ENCODE results near the gene SLC16A8.
"Not testable (repeated sequence)": the region's sequence is repeated elsewhere in the genome, so short reads cannot be mapped to it uniquely, and the experiment has no call there.

The SLC16A8 gene

DNA sequence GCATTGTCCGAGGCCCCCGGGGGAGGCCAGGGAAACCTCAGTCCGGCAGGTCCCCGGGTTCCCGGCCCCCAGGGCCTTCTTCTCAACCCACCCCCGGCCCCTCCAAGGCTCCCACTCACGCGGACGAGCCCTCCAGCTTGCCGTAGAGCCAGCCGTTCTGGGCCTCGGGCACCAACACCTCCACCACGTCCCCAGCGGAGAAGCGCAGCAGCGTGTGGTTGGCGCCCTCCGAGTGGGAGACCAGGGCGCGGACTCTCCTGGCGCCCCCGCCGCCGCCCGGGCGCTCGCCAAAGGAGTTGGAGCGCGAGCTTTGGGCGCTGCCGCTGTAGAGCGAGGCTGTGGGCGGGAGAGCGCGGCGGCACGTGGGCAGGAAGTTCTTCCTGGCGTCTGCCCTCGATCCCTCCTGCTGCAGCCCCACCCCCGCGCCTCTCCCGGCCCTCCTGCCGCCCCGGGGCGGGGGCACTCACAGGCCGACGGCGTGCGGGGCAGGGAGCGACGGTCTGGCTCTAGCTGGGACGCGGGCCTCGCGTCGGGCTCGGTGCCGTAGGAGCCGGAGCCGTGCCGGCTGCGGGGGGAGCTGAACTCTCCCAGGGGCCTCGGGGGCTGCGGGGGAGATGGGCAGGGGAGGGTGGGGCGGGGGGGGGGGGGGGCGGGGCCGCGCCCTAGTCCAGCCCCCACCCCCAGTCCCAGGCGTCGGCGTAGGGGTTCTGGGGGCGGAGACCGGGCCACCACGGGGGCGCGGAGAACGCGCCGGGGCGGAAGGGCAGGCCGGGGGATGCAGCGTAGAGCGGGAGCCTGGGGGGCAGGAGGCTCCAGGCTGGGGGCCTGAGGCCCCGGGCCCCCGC, 4.9 kb upstream of the SLC16A8 start:
- in situ Hi-C loops (cut with MboI; ENCODE audit: low sequenced_read_pairs) = no loop called here

GRCh38 chr22:38087855-38088254, 3.9 kb upstream of the SLC16A8 start:
- in situ Hi-C loops (cut with MboI; ENCODE audit: low sequenced_read_pairs) = no loop called here

DNA sequence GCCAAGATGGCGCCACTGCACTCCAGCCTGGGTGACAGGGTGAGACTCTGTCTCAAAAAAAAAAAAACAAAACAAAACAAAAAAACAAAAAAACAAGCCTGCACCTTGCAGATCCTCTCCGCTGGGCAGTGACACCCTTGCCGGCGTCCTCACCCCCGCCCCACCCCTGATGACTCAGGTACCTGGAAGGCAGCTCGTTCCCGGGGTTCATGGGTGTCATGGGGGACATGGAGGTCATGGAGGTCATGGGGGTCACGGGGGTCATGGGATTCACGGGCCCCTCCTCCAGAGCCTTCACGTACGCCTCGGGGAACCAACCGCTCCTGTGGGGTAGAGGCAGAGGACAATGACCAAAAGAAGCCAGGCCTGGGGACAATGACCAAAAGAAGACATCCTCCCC, 3.0 kb upstream of the SLC16A8 start:
- in situ Hi-C loops (cut with MboI; ENCODE audit: low sequenced_read_pairs) = no loop called here

- in situ Hi-C loops (cut with MboI; ENCODE audit: low sequenced_read_pairs) = no loop called here
These were observed 2.2 kb upstream of the SLC16A8 start for GRCh38 chr22:38086001-38086845.

DNA sequence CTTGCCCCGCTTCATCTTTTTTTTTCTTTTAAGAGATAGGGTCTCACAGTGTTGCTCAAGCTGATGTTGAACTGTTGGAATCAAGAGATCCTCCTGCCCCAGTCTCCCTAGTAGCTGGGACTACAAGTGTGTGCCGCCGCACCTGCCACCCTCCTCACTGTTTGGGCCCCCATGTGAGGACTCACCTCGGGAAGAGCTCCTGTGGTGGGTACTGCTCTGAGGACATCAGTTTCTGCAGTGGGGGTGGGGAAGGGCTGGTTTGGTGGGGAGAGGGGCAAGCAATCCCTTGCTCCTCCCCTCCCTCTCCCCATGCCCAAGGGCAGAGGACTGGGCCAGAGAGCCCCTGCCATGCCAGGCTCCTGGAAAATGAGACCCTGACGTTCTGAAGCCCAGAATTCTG, 1.5 kb upstream of the SLC16A8 start:
- in situ Hi-C loops (cut with MboI; ENCODE audit: low sequenced_read_pairs) = no loop called here

GRCh38 chr22:38085056-38085455, 1.1 kb upstream of the SLC16A8 start:
- in situ Hi-C loops (cut with MboI; ENCODE audit: low sequenced_read_pairs) = no loop called here

DNA sequence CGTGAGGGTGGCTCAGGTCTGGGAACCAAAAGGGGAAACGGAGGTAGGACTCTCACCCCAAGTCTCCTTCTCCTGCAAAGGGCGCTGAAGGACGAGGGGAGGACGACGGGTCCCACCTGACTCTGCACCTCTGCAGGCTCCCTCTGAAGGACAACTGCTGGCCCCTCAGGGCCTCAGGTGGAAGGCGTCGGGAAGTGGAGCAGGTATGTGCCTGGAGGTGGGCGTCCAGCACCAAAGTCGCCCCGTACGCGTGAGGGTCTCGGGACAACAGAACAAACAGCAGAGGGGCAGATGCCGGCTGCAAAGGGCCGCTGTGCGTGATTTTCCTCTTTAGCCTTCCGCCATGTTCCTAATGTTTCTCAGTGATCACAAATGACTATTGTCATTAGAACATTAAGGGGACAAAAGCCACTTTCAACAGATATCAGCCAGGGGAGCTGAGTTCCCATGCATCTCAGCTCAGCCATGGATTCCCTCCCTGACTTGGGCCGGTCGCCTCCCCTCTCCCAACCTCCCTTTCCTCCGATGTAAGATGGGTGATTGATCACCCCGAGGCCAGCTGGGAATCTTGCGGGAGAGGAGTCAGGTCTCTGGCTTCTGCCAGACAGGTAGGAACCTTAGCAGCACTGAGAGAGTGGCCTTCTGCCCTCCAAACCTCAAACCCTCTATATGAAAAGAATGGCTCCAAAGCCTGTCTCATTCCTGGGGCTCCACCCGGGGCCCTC, 836 bp downstream of the SLC16A8 start:
- in situ Hi-C loops (cut with MboI; ENCODE audit: low sequenced_read_pairs) = no loop called here

GRCh38 chr22:38081941-38082828, 1.8 kb downstream of the SLC16A8 start:
- in situ Hi-C loops (cut with MboI; ENCODE audit: low sequenced_read_pairs) = no loop called here

DNA sequence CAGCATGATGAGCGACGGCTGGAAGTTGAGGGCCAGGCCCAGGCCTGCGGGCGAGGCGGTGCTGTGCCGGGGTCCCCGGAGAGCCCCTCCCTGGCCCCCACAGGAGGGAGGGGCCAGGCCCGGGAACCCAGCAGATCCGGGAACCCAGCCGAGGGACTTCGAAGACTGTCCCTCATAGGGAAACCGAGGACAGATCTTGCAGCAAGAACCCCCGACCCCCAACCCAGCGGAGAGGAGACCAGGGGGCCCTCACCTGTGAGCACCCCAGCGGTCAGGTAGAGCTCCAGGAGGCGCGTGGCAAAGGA, 2.4 kb downstream of the SLC16A8 start:
- in situ Hi-C loops (cut with MboI; ENCODE audit: low sequenced_read_pairs) = no loop called here

GRCh38 chr22:38080850-38081635, 2.9 kb downstream of the SLC16A8 start:
- in situ Hi-C loops (cut with MboI; ENCODE audit: low sequenced_read_pairs) = no loop called here

- in situ Hi-C loops (cut with MboI; ENCODE audit: low sequenced_read_pairs) = no loop called here
These were observed 3.5 kb downstream of the SLC16A8 start for GRCh38 chr22:38080474-38080849.

- in situ Hi-C loops (cut with MboI; ENCODE audit: low sequenced_read_pairs) = no loop called here
These were observed 4.2 kb downstream of the SLC16A8 start for GRCh38 chr22:38079804-38080203.

DNA sequence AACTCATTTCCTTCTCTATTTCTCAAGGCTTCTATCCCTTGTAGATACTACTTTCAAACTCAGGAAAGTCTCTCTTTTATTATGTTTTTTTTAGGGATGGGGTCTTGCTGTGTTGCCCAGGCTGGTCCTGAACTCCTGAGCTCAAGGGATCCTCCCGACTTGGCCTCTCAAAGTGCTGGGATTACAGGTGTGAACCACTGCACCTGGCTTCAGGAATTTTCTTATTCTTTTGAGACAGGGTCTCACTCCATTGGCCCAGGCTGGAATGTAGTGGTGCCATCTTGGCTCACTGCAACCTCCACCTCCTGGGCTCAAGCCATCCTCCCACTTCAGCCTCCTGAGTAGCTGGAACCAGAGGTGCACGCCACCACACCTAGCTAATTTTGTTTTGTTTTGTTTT, 4.8 kb downstream of the SLC16A8 start:
- in situ Hi-C loops (cut with MboI; ENCODE audit: low sequenced_read_pairs) = not testable (repeated sequence)

GRCh38 chr22:38078046-38078840, 5.7 kb downstream of the SLC16A8 start:
- in situ Hi-C loops (cut with MboI; ENCODE audit: low sequenced_read_pairs) = no loop called here

GRCh38 chr22:38077595-38077994, 6.4 kb downstream of the SLC16A8 start:
- in situ Hi-C loops (cut with MboI; ENCODE audit: low sequenced_read_pairs) = no loop called here

DNA sequence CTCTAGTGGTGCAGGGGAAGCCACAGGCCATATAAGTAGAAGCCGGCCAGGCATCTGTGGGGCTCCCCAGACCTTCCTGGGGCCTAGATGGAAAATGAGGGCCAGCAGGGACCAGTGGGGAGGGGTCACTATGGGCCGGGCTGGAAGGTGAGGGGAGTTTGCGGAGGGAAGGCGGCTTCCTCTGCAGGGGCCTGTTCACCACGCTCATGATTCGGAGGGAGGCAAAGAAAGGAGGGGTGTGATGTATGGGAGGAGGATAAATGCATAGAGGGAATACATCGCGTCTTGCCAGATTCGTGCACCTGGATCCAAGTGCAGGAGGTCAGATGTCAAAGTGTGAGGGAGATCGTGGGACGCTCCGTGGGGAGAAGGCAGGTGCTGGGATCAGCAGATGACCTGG, 6.9 kb downstream of the SLC16A8 start:
- in situ Hi-C loops (cut with MboI; ENCODE audit: low sequenced_read_pairs) = no loop called here

DNA sequence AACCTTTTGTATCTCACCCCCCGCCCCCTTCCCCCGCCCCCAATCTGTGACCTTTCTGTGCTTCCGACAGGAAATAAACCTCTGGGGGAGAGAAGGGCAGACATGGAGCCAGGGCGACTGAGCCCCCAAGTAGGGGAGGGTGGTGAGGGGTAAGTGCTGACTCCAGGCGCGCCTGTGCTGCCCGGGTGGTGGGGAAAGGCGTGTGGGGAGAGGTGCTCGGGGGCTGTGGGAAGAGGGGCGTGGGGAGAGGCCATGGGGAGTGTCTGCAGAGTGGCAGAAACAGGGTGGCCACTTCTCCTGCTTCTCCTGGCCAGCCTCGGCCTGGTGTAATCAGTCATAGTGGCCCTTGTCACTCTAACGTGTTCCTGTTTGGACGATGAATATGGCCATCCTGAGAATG, 8.0 kb downstream of the SLC16A8 start:
- in situ Hi-C loops (cut with MboI; ENCODE audit: low sequenced_read_pairs) = no loop called here

DNA sequence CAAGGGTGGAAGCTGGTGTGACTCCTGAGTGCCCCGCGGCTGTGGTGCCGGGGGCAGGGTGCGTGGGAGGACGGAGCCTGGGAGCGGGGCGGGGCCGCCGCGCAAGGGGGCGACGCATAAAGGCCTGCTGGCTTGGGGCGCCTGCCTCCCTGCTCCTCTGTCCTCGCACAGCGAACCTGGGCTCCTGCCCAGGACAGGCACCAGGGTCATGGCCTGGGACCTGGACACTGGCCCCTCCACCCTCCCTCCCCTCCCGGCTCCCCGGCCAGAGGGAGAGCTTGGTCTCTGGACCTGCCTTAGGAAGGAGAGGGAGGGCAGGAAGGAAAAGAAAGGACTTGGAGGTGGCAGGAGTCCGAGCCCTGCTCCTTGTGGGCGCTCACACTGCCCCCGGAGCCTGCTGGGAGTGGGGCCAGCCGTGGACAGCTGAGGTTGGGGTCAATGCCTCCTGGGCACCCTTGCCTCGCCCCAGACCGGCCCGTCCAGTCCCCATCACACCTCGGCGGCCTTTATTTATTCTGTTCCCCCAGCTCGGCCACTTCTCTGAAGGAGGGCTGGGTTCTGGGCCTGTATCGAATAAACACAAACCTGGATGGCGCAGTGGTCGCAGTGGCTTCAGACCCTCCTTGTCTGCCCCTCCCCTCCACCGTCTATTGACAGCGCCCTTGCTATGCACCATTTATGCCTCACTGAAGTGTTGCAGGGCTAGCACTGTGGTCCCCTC, 8.7 kb downstream of the SLC16A8 start:
- in situ Hi-C loops (cut with MboI; ENCODE audit: low sequenced_read_pairs) = no loop called here
